H9 (cell line): Measurements from ENCODE around the gene DOCK10. TPM values are rescaled to one million over a fixed set of nuclear protein-coding genes. Genes with fewer than 3 reads are reported as not detected.

Source experiments
- DNase-seq: peaks from one replicate; pipeline ENCODE4 v3.0.0-alpha.2; 2017
- H2AFZ ChIP-seq: one replicate; pipeline ENCODE4 v1.6.1; 2013; ENCODE audit warnings: mild to moderate bottlenecking, low read length, control low read depth, moderate library complexity
- H2AK5ac ChIP-seq: 2 replicates; pipeline ENCODE4 v1.6.1; 2013; ENCODE audit warnings: low read length, control low read depth, mixed read lengths; ENCODE audit not compliant: insufficient read length
- H2BK120ac ChIP-seq: one replicate; pipeline ENCODE4 v1.6.1; 2013; ENCODE audit warnings: low read depth, mild to moderate bottlenecking, low read length, control low read depth, inconsistent platforms; ENCODE audit not compliant: poor library complexity, severe bottlenecking
- H2BK12ac ChIP-seq: 2 replicates; pipeline ENCODE4 v1.6.1; 2013; ENCODE audit warnings: low read length, control low read depth, mixed read lengths, low read depth; ENCODE audit not compliant: insufficient read length
- H2BK15ac ChIP-seq: 2 replicates; pipeline ENCODE4 v1.6.1; 2013; ENCODE audit warnings: low read depth, low read length, control low read depth
- H2BK20ac ChIP-seq: one replicate; pipeline ENCODE4 v1.6.1; 2013; ENCODE audit warnings: low read depth, mild to moderate bottlenecking, low read length, control low read depth, inconsistent platforms; ENCODE audit not compliant: poor library complexity, severe bottlenecking
- H2BK5ac ChIP-seq: 2 replicates; pipeline ENCODE4 v1.6.1; 2013; ENCODE audit warnings: low read length, control low read depth, mixed read lengths; ENCODE audit not compliant: insufficient read length
- H3K14ac ChIP-seq: 2 replicates; pipeline ENCODE4 v1.6.1; 2013; ENCODE audit warnings: low read length, control low read depth; ENCODE audit not compliant: insufficient read depth
- H3K18ac ChIP-seq: 2 replicates; pipeline ENCODE4 v1.6.1; 2013; ENCODE audit warnings: low read depth, mild to moderate bottlenecking, mixed read lengths, low read length, control low read depth; ENCODE audit not compliant: insufficient read length
- H3K23ac ChIP-seq: 2 replicates; pipeline ENCODE4 v1.6.1; 2013; ENCODE audit warnings: low read length, control low read depth, mixed read lengths, low read depth; ENCODE audit not compliant: insufficient read length
- H3K23me2 ChIP-seq: 2 replicates; pipeline ENCODE4 v1.6.1; 2013; ENCODE audit warnings: low read depth, mild to moderate bottlenecking, mixed read lengths, low read length, control low read depth; ENCODE audit not compliant: insufficient read length, poor library complexity, severe bottlenecking
- H3K27ac ChIP-seq: 2 replicates; pipeline ENCODE4 v1.5.1; 2013; ENCODE audit warnings: low read length, control low read depth, mixed read lengths, low read depth; ENCODE audit not compliant: insufficient read length
- H3K27me3 ChIP-seq: 2 replicates; pipeline ENCODE4 v1.6.1; 2013; ENCODE audit warnings: low read length, control low read depth, inconsistent platforms; ENCODE audit not compliant: insufficient read depth
- H3K4ac ChIP-seq: 2 replicates; pipeline ENCODE4 v1.6.1; 2013; ENCODE audit warnings: low read depth, mild to moderate bottlenecking, control low read depth, inconsistent platforms, low read length, moderate library complexity
- H3K4me1 ChIP-seq: 2 replicates; pipeline ENCODE4 v1.6.1; 2013; ENCODE audit warnings: low read length, control low read depth, inconsistent platforms; ENCODE audit not compliant: insufficient read depth
- H3K4me2 ChIP-seq: 2 replicates; pipeline ENCODE4 v1.6.1; 2013; ENCODE audit warnings: low read length, control low read depth, mixed read lengths; ENCODE audit not compliant: insufficient read length, insufficient read depth
- H3K56ac ChIP-seq: 2 replicates; pipeline ENCODE4 v1.6.1; 2013; ENCODE audit warnings: low read depth, mild to moderate bottlenecking, mixed read lengths, low read length, control low read depth; ENCODE audit not compliant: insufficient read length
- H3K79me1 ChIP-seq: 2 replicates; pipeline ENCODE4 v1.6.1; 2013; ENCODE audit warnings: low read depth, mild to moderate bottlenecking, moderate library complexity, low read length, control low read depth, inconsistent platforms; ENCODE audit not compliant: insufficient read depth, poor library complexity, severe bottlenecking
- H3K79me2 ChIP-seq: 2 replicates; pipeline ENCODE4 v1.6.1; 2013; ENCODE audit warnings: low read length, control low read depth, inconsistent platforms; ENCODE audit not compliant: insufficient read depth
- H3K9ac ChIP-seq: 2 replicates; pipeline ENCODE4 v1.6.1; 2013; ENCODE audit warnings: low read length, control low read depth, mixed read lengths; ENCODE audit not compliant: insufficient read length; ENCODE audit errors: extremely low read depth
- H3K9me3 ChIP-seq: one replicate; pipeline ENCODE4 v1.6.1; 2013; ENCODE audit warnings: low read depth, low read length, inconsistent platforms; ENCODE audit not compliant: control insufficient read depth
- H3T11ph ChIP-seq: one replicate; pipeline ENCODE4 v1.6.1; 2013; ENCODE audit warnings: mild to moderate bottlenecking, low read length, control low read depth, inconsistent platforms
- H4K20me1 ChIP-seq: one replicate; pipeline ENCODE4 v1.6.1; 2013; ENCODE audit not compliant: control insufficient read depth, insufficient read length, insufficient read depth
- H4K5ac ChIP-seq: 2 replicates; pipeline ENCODE4 v1.6.1; 2013; ENCODE audit warnings: low read depth, mild to moderate bottlenecking, mixed read lengths, low read length, control low read depth; ENCODE audit not compliant: insufficient read length
- H4K8ac ChIP-seq: replicated peaks from 2 replicates; pipeline ENCODE4 v1.6.1; 2013; ENCODE audit warnings: low read length, control low read depth, mixed read lengths, low read depth; ENCODE audit not compliant: insufficient read length
- H4K91ac ChIP-seq: 2 replicates; pipeline ENCODE4 v1.6.1; 2013; ENCODE audit warnings: low read depth, mild to moderate bottlenecking, moderate library complexity, mixed read lengths, low read length, control low read depth; ENCODE audit not compliant: insufficient read length
- H3K27ac Mint-ChIP-seq, 3 experiments: 2 replicates in 2 of 3; 3 replicates in 1 of 3; pipeline ENCODE4 v1.8.0; 2020 to 2021; ENCODE audit warnings: mixed read lengths in 3 of 3, mild to moderate bottlenecking in 1 of 3, moderate library complexity in 1 of 3
- H3K27me3 Mint-ChIP-seq: 2 replicates; pipeline ENCODE4 v1.8.0; 2021; ENCODE audit warnings: low read depth, mild to moderate bottlenecking, moderate library complexity, mixed read lengths
- H3K36me3 Mint-ChIP-seq, 3 experiments: 2 replicates in 2 of 3; 3 replicates in 1 of 3; pipeline ENCODE4 v1.8.0; 2020 to 2021; ENCODE audit warnings: low read depth in 3 of 3, mixed read lengths in 3 of 3; ENCODE audit not compliant: insufficient read depth in 1 of 3
- H3K4me1 Mint-ChIP-seq, 2 experiments: 2 replicates each; pipeline ENCODE4 v1.8.0; 2020; ENCODE audit warnings: mixed read lengths in 2 of 2
- H3K4me3 Mint-ChIP-seq, 2 experiments: 2 replicates in 1 of 2; 3 replicates in 1 of 2; pipeline ENCODE4 v1.8.0; 2020 to 2021; ENCODE audit warnings: mild to moderate bottlenecking in 2 of 2, mixed read lengths in 2 of 2, moderate library complexity in 1 of 2
- H3K9me3 Mint-ChIP-seq, 2 experiments: 2 replicates in 1 of 2; 3 replicates in 1 of 2; pipeline ENCODE4 v1.8.0; 2020; ENCODE audit warnings: mild to moderate bottlenecking in 2 of 2, mixed read lengths in 2 of 2, moderate library complexity in 1 of 2
- WGBS: extraction: QIAGEN DNeasy Blood & Tissue Kit; methylation state at CpG from one replicate; pipeline ENCODE4 v1.1.7; 2013; ENCODE audit warnings: missing lambda C conversion rate, low lambda C conversion rate, mixed read lengths; ENCODE audit not compliant: insufficient read length; ENCODE audit errors: extremely low coverage; 5-methylcytosine and 5-hydroxymethylcytosine counted together
- total RNA-seq: library from RNA; stranded (reverse); gene quantifications from 2 replicates; pipeline ENCODE4 v1.2.1, GENCODE V29; 2021
- TF ChIP-seq, protein P1 (sequence below): fragments of 200-600 bp; sonication (generic); conservative IDR thresholded peaks from 3 replicates; pipeline ENCODE4 v1.8.0; 2021; ENCODE audit warnings: antibody characterized with exemption, mild to moderate bottlenecking

Gene DOCK10
- total RNA-seq, 1 experiment from 2014 or later = 0.79 TPM

DNA sequence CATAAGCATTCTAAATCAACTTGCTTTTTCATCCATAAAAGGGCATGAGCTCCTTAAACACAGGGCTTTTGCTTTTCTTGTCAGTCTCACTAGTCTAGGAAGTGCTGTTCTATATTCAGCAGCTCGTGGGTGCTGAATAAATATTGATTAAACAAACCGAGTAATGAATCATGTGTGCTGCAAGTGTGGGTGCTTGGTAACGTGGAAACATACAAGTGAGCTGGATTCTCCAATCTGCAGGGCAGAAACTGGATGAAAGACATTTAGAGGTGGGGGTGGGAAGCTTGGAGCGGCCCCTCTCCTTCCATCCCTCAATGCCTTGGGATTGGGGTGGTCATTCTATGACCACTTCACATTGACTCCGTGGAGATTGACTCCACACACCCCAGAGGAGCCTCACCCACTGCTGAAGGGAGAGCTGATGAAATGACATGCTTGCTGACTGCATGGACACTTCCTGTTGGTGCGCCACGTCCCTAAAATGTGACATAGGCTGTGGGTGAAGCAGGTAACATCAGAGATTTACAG lies 114.6 kb downstream of the DOCK10 start:
- no peak overlapping the region for H3K18ac ChIP-seq
- H3K79me2 ChIP-seq = no peaks in the 10 kb centered on the region
- WGBS = no CpG with 5 or more reads among the region's 7 CpGs
- H3K36me3 Mint-ChIP-seq = no peaks in the 10 kb centered on the region
- H3K4ac ChIP-seq = no peak overlapping the region
- no peak overlapping the region for H2AFZ ChIP-seq
- no peaks in the 10 kb centered on the region for H3K9me3 ChIP-seq
- no peaks in the 10 kb centered on the region for H4K20me1 ChIP-seq
- H3K27ac ChIP-seq = no peak overlapping the region
- H2BK12ac ChIP-seq = no peak overlapping the region
- H3K4me3 Mint-ChIP-seq = no peak overlapping the region
- H3K56ac ChIP-seq = no peak overlapping the region
- no peaks in the 10 kb centered on the region for H3K9me3 Mint-ChIP-seq
- H3K23ac ChIP-seq = no peak overlapping the region
- H3K23me2 ChIP-seq = no peaks in the 10 kb centered on the region
- H2BK20ac ChIP-seq = no peak overlapping the region
- H2BK5ac ChIP-seq = no peak overlapping the region
- no peaks in the 10 kb centered on the region for H3K79me1 ChIP-seq
- TF ChIP-seq, protein P1, sequence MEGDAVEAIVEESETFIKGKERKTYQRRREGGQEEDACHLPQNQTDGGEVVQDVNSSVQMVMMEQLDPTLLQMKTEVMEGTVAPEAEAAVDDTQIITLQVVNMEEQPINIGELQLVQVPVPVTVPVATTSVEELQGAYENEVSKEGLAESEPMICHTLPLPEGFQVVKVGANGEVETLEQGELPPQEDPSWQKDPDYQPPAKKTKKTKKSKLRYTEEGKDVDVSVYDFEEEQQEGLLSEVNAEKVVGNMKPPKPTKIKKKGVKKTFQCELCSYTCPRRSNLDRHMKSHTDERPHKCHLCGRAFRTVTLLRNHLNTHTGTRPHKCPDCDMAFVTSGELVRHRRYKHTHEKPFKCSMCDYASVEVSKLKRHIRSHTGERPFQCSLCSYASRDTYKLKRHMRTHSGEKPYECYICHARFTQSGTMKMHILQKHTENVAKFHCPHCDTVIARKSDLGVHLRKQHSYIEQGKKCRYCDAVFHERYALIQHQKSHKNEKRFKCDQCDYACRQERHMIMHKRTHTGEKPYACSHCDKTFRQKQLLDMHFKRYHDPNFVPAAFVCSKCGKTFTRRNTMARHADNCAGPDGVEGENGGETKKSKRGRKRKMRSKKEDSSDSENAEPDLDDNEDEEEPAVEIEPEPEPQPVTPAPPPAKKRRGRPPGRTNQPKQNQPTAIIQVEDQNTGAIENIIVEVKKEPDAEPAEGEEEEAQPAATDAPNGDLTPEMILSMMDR = no peak
- H3K27ac Mint-ChIP-seq = no peak overlapping the region
- no peaks in the 10 kb centered on the region for H3K27me3 Mint-ChIP-seq
- H3K4me1 Mint-ChIP-seq = 0 out of 4 replicates have a peak, but pooled peaks cover 0 to 2% of the 10 kb centered on the region in 2 experiments
- H3K4me1 ChIP-seq = no peaks in the 10 kb centered on the region
- no peaks in the 10 kb centered on the region for H3K27me3 ChIP-seq
- no peak overlapping the region for H4K91ac ChIP-seq
- no peak overlapping the region for H4K8ac ChIP-seq
- H3K9ac ChIP-seq = no peak overlapping the region
- no peak overlapping the region for H3K4me2 ChIP-seq
- H2BK120ac ChIP-seq = no peak overlapping the region
- no peak overlapping the region for H3K14ac ChIP-seq
- H2AK5ac ChIP-seq = no peak overlapping the region
- H4K5ac ChIP-seq = no peak overlapping the region
- no peak overlapping the region for H2BK15ac ChIP-seq
- H3T11ph ChIP-seq = no peak overlapping the region
- DNase-seq = no peak
